Suprapubic skin (tissue), 4 donors: ENCODE data around the gene PRXL2A.

Experiments used
- POLR2A ChIP-seq, 2 donors: fragments of 450-650 bp; IDR thresholded peaks; one replicate each; pipeline ENCODE4 v1.6.1; 2017; ENCODE audit warnings: antibody characterized with exemption in 2 of 2, mild to moderate bottlenecking in 2 of 2, moderate library complexity in 2 of 2
- POLR2AphosphoS5 ChIP-seq, 3 donors: sonication (generic); formaldehyde crosslinking; IDR thresholded peaks; one replicate each; pipeline ENCODE4 v1.6.1; 2017; ENCODE audit warnings: antibody characterized with exemption in 3 of 3
- TF ChIP-seq, protein P1 (sequence below), 2 donors: fragments of 200-600 bp in 1 of 2; fragments of 450-650 bp in 1 of 2; sonication (generic) in 1 of 2; IDR thresholded peaks; one replicate each; pipeline ENCODE4 v1.5.1; 2016 to 2019; ENCODE audit warnings: antibody characterized with exemption in 2 of 2, mild to moderate bottlenecking in 1 of 2, moderate library complexity in 1 of 2

DNA sequence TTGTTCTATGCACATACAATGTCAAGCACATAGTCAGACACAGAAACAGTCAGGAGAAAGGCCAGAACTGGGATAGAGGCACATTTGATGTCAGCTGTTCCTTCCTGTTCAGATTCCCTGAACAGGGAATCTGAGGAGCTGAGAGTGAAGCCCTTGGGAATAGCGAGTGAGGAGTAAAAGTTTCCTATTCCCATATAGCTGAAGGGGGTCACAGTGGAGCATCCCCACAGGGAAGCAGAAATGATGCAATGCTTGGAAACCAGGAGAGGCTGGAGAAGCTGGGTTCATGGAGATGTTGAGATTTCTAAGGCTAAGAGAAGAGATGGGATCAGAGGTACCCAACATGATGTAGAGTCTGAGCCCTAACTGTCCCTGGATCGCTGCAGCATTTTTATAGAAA, 11.3 kb upstream of the PRXL2A start:
- TF ChIP-seq, protein P1, sequence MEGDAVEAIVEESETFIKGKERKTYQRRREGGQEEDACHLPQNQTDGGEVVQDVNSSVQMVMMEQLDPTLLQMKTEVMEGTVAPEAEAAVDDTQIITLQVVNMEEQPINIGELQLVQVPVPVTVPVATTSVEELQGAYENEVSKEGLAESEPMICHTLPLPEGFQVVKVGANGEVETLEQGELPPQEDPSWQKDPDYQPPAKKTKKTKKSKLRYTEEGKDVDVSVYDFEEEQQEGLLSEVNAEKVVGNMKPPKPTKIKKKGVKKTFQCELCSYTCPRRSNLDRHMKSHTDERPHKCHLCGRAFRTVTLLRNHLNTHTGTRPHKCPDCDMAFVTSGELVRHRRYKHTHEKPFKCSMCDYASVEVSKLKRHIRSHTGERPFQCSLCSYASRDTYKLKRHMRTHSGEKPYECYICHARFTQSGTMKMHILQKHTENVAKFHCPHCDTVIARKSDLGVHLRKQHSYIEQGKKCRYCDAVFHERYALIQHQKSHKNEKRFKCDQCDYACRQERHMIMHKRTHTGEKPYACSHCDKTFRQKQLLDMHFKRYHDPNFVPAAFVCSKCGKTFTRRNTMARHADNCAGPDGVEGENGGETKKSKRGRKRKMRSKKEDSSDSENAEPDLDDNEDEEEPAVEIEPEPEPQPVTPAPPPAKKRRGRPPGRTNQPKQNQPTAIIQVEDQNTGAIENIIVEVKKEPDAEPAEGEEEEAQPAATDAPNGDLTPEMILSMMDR (IDR thresholded peaks at IDR 0.05): no peak
- TF ChIP-seq POLR2AphosphoS5 (IDR thresholded peaks at IDR 0.05) (no peak), POLR2A (IDR thresholded peaks at IDR 0.05) (no peak)
